Mesothelial cell of epicardium (in vitro differentiated cells): ENCODE data around the gene RRM2. TPM values are rescaled to one million over a fixed set of nuclear protein-coding genes. Genes with fewer than 3 reads are reported as not detected.

Experiments
- DNase-seq, 2 experiments: peaks; one replicate each; pipeline ENCODE4 v3.0.0; 2021; ENCODE audit warnings: low spot score in 2 of 2; ENCODE audit not compliant: unreplicated experiment in 2 of 2
- H3K27ac Mint-ChIP-seq: 2 replicates; pipeline ENCODE4 v1.8.0; 2021; ENCODE audit warnings: mixed read lengths
- H3K27me3 Mint-ChIP-seq: 2 replicates; pipeline ENCODE4 v1.8.0; 2021; ENCODE audit warnings: low read depth, mixed read lengths
- H3K36me3 Mint-ChIP-seq: 2 replicates; pipeline ENCODE4 v1.8.0; 2021; ENCODE audit warnings: mixed read lengths
- H3K4me1 Mint-ChIP-seq: 2 replicates; pipeline ENCODE4 v1.8.0; 2021; ENCODE audit warnings: mixed read lengths
- H3K4me3 Mint-ChIP-seq: 2 replicates; pipeline ENCODE4 v1.8.0; 2021; ENCODE audit warnings: mild to moderate bottlenecking, moderate library complexity, mixed read lengths
- H3K9me3 Mint-ChIP-seq: 2 replicates; pipeline ENCODE4 v1.8.0; 2021; ENCODE audit warnings: mixed read lengths
- CTCF ChIP-seq: fragments of 200-600 bp; sonication (generic); IDR thresholded peaks from one replicate; pipeline ENCODE4 v1.5.0; 2021; ENCODE audit warnings: antibody characterized with exemption; ENCODE audit not compliant: unreplicated experiment
- total RNA-seq: library from RNA; stranded (reverse); gene quantifications from 3 replicates; pipeline ENCODE4 v1.2.1, GENCODE V29; 2021

The RRM2 gene
- total RNA-seq, 1 donor from 2014 or later: 30.8 TPM

- no peak overlapping the region for H3K4me3 Mint-ChIP-seq
- TF ChIP-seq CTCF: no peak
- no peaks in the 10 kb centered on the region for H3K27me3 Mint-ChIP-seq
- no peaks in the 10 kb centered on the region for H3K9me3 Mint-ChIP-seq
- no peaks in the 10 kb centered on the region for H3K36me3 Mint-ChIP-seq
- DNase-seq: no peak
- peaks cover 53% of the 10 kb centered on the region for H3K4me1 Mint-ChIP-seq
- H3K27ac Mint-ChIP-seq: peak overlapping the region; percentile 94
Measured at GRCh38 chr2:10171006-10171800, 48.7 kb downstream of the RRM2 start.

- no peak for TF ChIP-seq CTCF
- Mint-ChIP-seq H3K4me1 (peaks cover 50% of the 10 kb centered on the region), H3K4me3 (no peak overlapping the region), H3K27me3 (no peaks in the 10 kb centered on the region), H3K9me3 (no peaks in the 10 kb centered on the region), H3K27ac (peak overlapping the region; percentile 62), H3K36me3 (no peaks in the 10 kb centered on the region)
- DNase-seq: no peak
Measured at GRCh38 chr2:10172033-10172871, 49.7 kb downstream of the RRM2 start.

GRCh38 chr2:10173258-10174005, 50.9 kb downstream of the RRM2 start:
- Mint-ChIP-seq H3K27me3 (no peaks in the 10 kb centered on the region), H3K4me3 (no peak overlapping the region), H3K36me3 (no peaks in the 10 kb centered on the region), H3K9me3 (no peaks in the 10 kb centered on the region), H3K27ac (no peak overlapping the region), H3K4me1 (peaks cover 38% of the 10 kb centered on the region)
- TF ChIP-seq CTCF: no peak
- DNase-seq: no peak

GRCh38 chr2:10174173-10174572, 51.6 kb downstream of the RRM2 start:
- Mint-ChIP-seq H3K4me1 (peaks cover 33% of the 10 kb centered on the region), H3K4me3 (no peak overlapping the region), H3K27me3 (no peaks in the 10 kb centered on the region)

More at GRCh38 chr2:10174173-10174572, 51.6 kb downstream of the RRM2 start:
- no peaks in the 10 kb centered on the region for H3K9me3 Mint-ChIP-seq
- no peaks in the 10 kb centered on the region for H3K36me3 Mint-ChIP-seq
- no peak for TF ChIP-seq CTCF
- no peak overlapping the region for H3K27ac Mint-ChIP-seq
- DNase-seq: no peak
